HepG2 (cell line): ENCODE results near the gene SERPIND1. TPM values are rescaled to one million over a fixed set of nuclear protein-coding genes. Genes with fewer than 3 reads are reported as not detected.
A peak's percentile ranks its signal among the peaks of the same experiment; 100 is the strongest.

Source experiments
- ATF5 ChIP-seq: sonication (generic); formaldehyde crosslinking; IDR thresholded peaks from 2 replicates; pipeline ENCODE4 v1.4.0; 2020; ENCODE audit warnings: mild to moderate bottlenecking, low read depth, missing genetic modification reagents
- CTCF ChIP-seq: sonication (generic); formaldehyde crosslinking; IDR thresholded peaks from 2 replicates; pipeline ENCODE4 v1.5.0; 2020; ENCODE audit warnings: mild to moderate bottlenecking, missing genetic modification reagents, moderate library complexity
- DNMT3B ChIP-seq: conservative IDR thresholded peaks from 2 replicates; pipeline ENCODE4 v1.6.1; 2016; ENCODE audit warnings: missing biosample characterization, control low read depth
- E2F1 ChIP-seq: sonication (generic); formaldehyde crosslinking; IDR thresholded peaks from 2 replicates; pipeline ENCODE4 v1.5.0; 2020; ENCODE audit warnings: missing genetic modification reagents
- SALL2 ChIP-seq: sonication (generic); formaldehyde crosslinking; IDR thresholded peaks from 2 replicates; pipeline ENCODE4 v1.8.1; 2023; ENCODE audit warnings: mild to moderate bottlenecking, missing genetic modification reagents, inconsistent platforms
- THAP8 ChIP-seq: sonication (generic); formaldehyde crosslinking; IDR thresholded peaks from 2 replicates; pipeline ENCODE4 v1.5.1; 2020; ENCODE audit warnings: missing genetic modification reagents, mild to moderate bottlenecking, borderline replicate concordance
- TMF1 ChIP-seq: sonication (generic); formaldehyde crosslinking; IDR thresholded peaks from 2 replicates; pipeline ENCODE4 v1.8.1; 2022; ENCODE audit warnings: low read depth, missing genetic modification reagents
- ZHX1 ChIP-seq: sonication (generic); formaldehyde crosslinking; IDR thresholded peaks from 2 replicates; pipeline ENCODE4 v1.8.1; 2022; ENCODE audit warnings: low read depth, mild to moderate bottlenecking, missing genetic modification reagents
- ZNF230 ChIP-seq: sonication (generic); formaldehyde crosslinking; IDR thresholded peaks from 2 replicates; pipeline ENCODE4 v1.4.0; 2020; ENCODE audit warnings: mild to moderate bottlenecking, missing genetic modification reagents
- ZNF251 ChIP-seq: sonication (generic); formaldehyde crosslinking; IDR thresholded peaks from 2 replicates; pipeline ENCODE4 v1.9.0; 2021; ENCODE audit warnings: mild to moderate bottlenecking, missing genetic modification reagents
- ZNF256 ChIP-seq: sonication (generic); formaldehyde crosslinking; conservative IDR thresholded peaks from 2 replicates; pipeline ENCODE4 v1.4.0; 2020; ENCODE audit warnings: missing genetic modification reagents
- ZNF280D ChIP-seq: sonication (generic); formaldehyde crosslinking; IDR thresholded peaks from 2 replicates; pipeline ENCODE4 v1.5.1; 2020; ENCODE audit warnings: mild to moderate bottlenecking, missing genetic modification reagents
- ZNF343 ChIP-seq: sonication (generic); formaldehyde crosslinking; IDR thresholded peaks from 2 replicates; pipeline ENCODE4 v1.4.0; 2020; ENCODE audit warnings: mild to moderate bottlenecking, missing genetic modification reagents
- ZNF414 ChIP-seq: sonication (generic); formaldehyde crosslinking; IDR thresholded peaks from 2 replicates; pipeline ENCODE4 v1.5.0; 2020; ENCODE audit warnings: missing genetic modification reagents
- ZNF441 ChIP-seq: sonication (generic); formaldehyde crosslinking; IDR thresholded peaks from 2 replicates; pipeline ENCODE4 v1.7.0; 2021; ENCODE audit warnings: missing genetic modification reagents, borderline replicate concordance
- ZNF598 ChIP-seq: sonication (generic); formaldehyde crosslinking; IDR thresholded peaks from 2 replicates; pipeline ENCODE4 v1.5.1; 2020; ENCODE audit warnings: mild to moderate bottlenecking, missing genetic modification reagents, borderline replicate concordance
- ZNF703 ChIP-seq: sonication (generic); formaldehyde crosslinking; IDR thresholded peaks from 2 replicates; pipeline ENCODE4 v1.5.1; 2020; ENCODE audit warnings: missing genetic modification reagents, mild to moderate bottlenecking, moderate library complexity, borderline replicate concordance
- polyA plus RNA-seq, 8 experiments: library from polyadenylated mRNA; depleted of rRNA in 3 of 8; stranded (reverse) in 7 of 8; unstranded in 1 of 8; fragments of >200 nt; fragmentation: Illumina TruSeq in 4 of 8; extraction: Trizol in 4 of 8; gene quantifications; 2 replicates each; pipeline versions ENCODE4 v1.2.1 to v1.2.3, GENCODE V29; 2011 to 2016; ENCODE audit warnings: low read depth in 4 of 8, missing spikeins in 1 of 8, mixed read lengths in 1 of 8; ENCODE audit not compliant: insufficient read depth in 1 of 8
- total RNA-seq, 5 experiments: library from RNA; depleted of rRNA; stranded (reverse); fragments of >200 nt; fragmentation: Illumina TruSeq; extraction: Trizol; gene quantifications; 2 replicates each; pipeline ENCODE4 v1.2.3, GENCODE V29; 2016; ENCODE audit warnings: low read depth in 1 of 5

SERPIND1 gene
- total and polyA plus RNA-seq, 2 of the 13 experiments (the other 11 are each of a cell fraction or from before 2014, with no cell fraction given) = 111 to 350 TPM

GRCh38 chr22:20777420-20778177, 3.7 kb downstream of the SERPIND1 start (continued):
- TF ChIP-seq ZNF280D (CRISPR knock-in tag) (0 out of 2 replicates have a peak, but pooled peaks have one; percentile 30), ZNF251 (CRISPR knock-in tag) (no peak), THAP8 (CRISPR knock-in tag) (no peak), ZNF343 (CRISPR knock-in tag) (no peak), E2F1 (CRISPR knock-in tag) (no peak), ZNF441 (no peak), ZNF414 (CRISPR knock-in tag) (peak; percentile 86; the same call in 1 of the 2 replicates), ZNF256 (no peak), DNMT3B (CRISPR knock-in tag) (no peak), ZNF598 (CRISPR knock-in tag) (no peak), ATF5 (CRISPR knock-in tag) (no peak), CTCF (CRISPR knock-in tag) (peak; percentile 75), ZNF230 (no peak), SALL2 (CRISPR knock-in tag) (0 out of 2 replicates have a peak, but pooled peaks have one; percentile 18), ZNF703 (CRISPR knock-in tag) (no peak), TMF1 (peak; percentile 51; the same call in 1 of the 2 replicates), ZHX1 (CRISPR knock-in tag) (peak; percentile 64; the same call in 1 of the 2 replicates)
